ENCODE data around the gene ACTR5.

- TF ChIP-seq CTCF (IDR thresholded peaks at IDR 0.05; ENCODE audit: low read depth, low read length) (no peak), POLR2A (IDR thresholded peaks at IDR 0.05; ENCODE audit: extremely low read depth, insufficient read length) (no peak), MAX (IDR thresholded peaks at IDR 0.05; ENCODE audit: low read depth, low read length) (no peak)
Observed at GRCh38 chr20:38723848-38724625, 24.2 kb upstream of the ACTR5 start, which contains the start of gene SLC32A1.

Measured in NB4 (cell line).